WTC11 (cell line): ENCODE results near the gene SMURF1. TPM values are rescaled to one million over a fixed set of nuclear protein-coding genes. Genes with fewer than 3 reads are reported as not detected.

ENCODE experiments used
- ATAC-seq: fragments of 200-7000 bp; cut with Tn5 transposase; 2 replicates; pipeline ENCODE4 v1.10.0; 2021; ENCODE audit warnings: mild to moderate bottlenecking, moderate library complexity
- CTCF ChIA-PET: fragments of 300-600 bp; sonication (Branson Sonifier 250); formaldehyde crosslinking; loops from one replicate; lab custom pipeline; 2021; ENCODE audit warnings: antibody characterized with exemption; lab: Charles Lee
- POLR2A ChIA-PET: fragments of 350-600 bp; sonication (Branson Sonifier 250); formaldehyde crosslinking; loops from one replicate; lab custom pipeline; 2021; ENCODE audit warnings: antibody characterized with exemption; lab: Charles Lee
- DNase-seq: peaks from one replicate; pipeline ENCODE4 v3.0.0; 2021; ENCODE audit warnings: low spot score
- H3K27ac Mint-ChIP-seq: 2 replicates; pipeline ENCODE4 v1.8.0; 2021; ENCODE audit warnings: mixed read lengths
- H3K27me3 Mint-ChIP-seq: 2 replicates; pipeline ENCODE4 v1.8.0; 2021; ENCODE audit warnings: low read depth, mild to moderate bottlenecking, moderate library complexity, mixed read lengths
- H3K36me3 Mint-ChIP-seq: 2 replicates; pipeline ENCODE4 v1.8.0; 2021; ENCODE audit warnings: mixed read lengths
- H3K4me1 Mint-ChIP-seq: 2 replicates; pipeline ENCODE4 v1.8.0; 2022; ENCODE audit warnings: mixed read lengths
- H3K4me3 Mint-ChIP-seq: 2 replicates; pipeline ENCODE4 v1.8.0; 2021; ENCODE audit warnings: mild to moderate bottlenecking, moderate library complexity, mixed read lengths
- H3K9me3 Mint-ChIP-seq: 2 replicates; pipeline ENCODE4 v1.8.0; 2021; ENCODE audit warnings: mixed read lengths
- CREB1 ChIP-seq: sonication (generic); formaldehyde crosslinking; IDR thresholded peaks from 2 replicates; pipeline ENCODE4 v1.8.0; 2023; ENCODE audit warnings: mild to moderate bottlenecking, missing genetic modification reagents
- CREM ChIP-seq: sonication (generic); formaldehyde crosslinking; IDR thresholded peaks from 2 replicates; pipeline ENCODE4 v1.8.1; 2022; ENCODE audit warnings: mild to moderate bottlenecking, missing genetic modification reagents, moderate library complexity
- GRHL2 ChIP-seq: fragments of 250-450 bp; sonication (Bioruptor Pico); IDR thresholded peaks from 2 replicates; pipeline ENCODE4 v1.8.0; 2022; ENCODE audit warnings: mild to moderate bottlenecking, moderate library complexity; ENCODE audit not compliant: insufficient replicate concordance, severe bottlenecking
- NFE2L1 ChIP-seq: sonication (generic); formaldehyde crosslinking; IDR thresholded peaks from 2 replicates; pipeline ENCODE4 v1.8.1; 2023; ENCODE audit warnings: missing genetic modification reagents
- OVOL2 ChIP-seq: fragments of 250-450 bp; sonication (Bioruptor Pico); IDR thresholded peaks from 2 replicates; pipeline ENCODE4 v1.9.0; 2021; ENCODE audit warnings: mild to moderate bottlenecking, borderline replicate concordance
- SOX15 ChIP-seq: fragments of 250-450 bp; sonication (Bioruptor Pico); IDR thresholded peaks from 2 replicates; pipeline ENCODE4 v1.9.0; 2021; ENCODE audit warnings: mild to moderate bottlenecking
- TCF7 ChIP-seq: sonication (generic); formaldehyde crosslinking; IDR thresholded peaks from 2 replicates; pipeline ENCODE4 v1.8.0; 2022; ENCODE audit warnings: mild to moderate bottlenecking, low read depth, missing genetic modification reagents, moderate library complexity
- ZNF416 ChIP-seq: fragments of 250-450 bp; sonication (Bioruptor Pico); IDR thresholded peaks from 2 replicates; pipeline ENCODE4 v1.9.0; 2021; ENCODE audit warnings: mild to moderate bottlenecking, inconsistent platforms
- total RNA-seq: library from RNA; stranded (reverse); gene quantifications from 3 replicates; pipeline ENCODE4 v1.2.3, GENCODE V29; 2021
- TF ChIP-seq, protein P1 (sequence below): sonication (generic); formaldehyde crosslinking; IDR thresholded peaks from 2 replicates; pipeline ENCODE4 v1.8.1; 2022; ENCODE audit warnings: mild to moderate bottlenecking, moderate library complexity, missing genetic modification reagents
- TF ChIP-seq, protein P2 (sequence below): fragments of 250-450 bp; sonication (Bioruptor Pico); IDR thresholded peaks from 2 replicates; pipeline ENCODE4 v1.9.0; 2021; ENCODE audit warnings: moderate library complexity, mild to moderate bottlenecking, inconsistent platforms, borderline replicate concordance
- TF ChIP-seq, protein P3 (sequence below): fragments of 250-450 bp; sonication (Bioruptor Pico); IDR thresholded peaks from 2 replicates; pipeline ENCODE4 v1.8.0; 2021; ENCODE audit warnings: mild to moderate bottlenecking
- TF ChIP-seq, protein P4 (sequence below): fragments of 250-450 bp; sonication (Bioruptor Pico); IDR thresholded peaks from 2 replicates; pipeline ENCODE4 v1.9.0; 2021; ENCODE audit warnings: mild to moderate bottlenecking, borderline replicate concordance
- TF ChIP-seq, protein P5 (sequence below): sonication (generic); formaldehyde crosslinking; IDR thresholded peaks from 2 replicates; pipeline ENCODE4 v1.8.0; 2023; ENCODE audit warnings: mild to moderate bottlenecking, missing genetic modification reagents
- TF ChIP-seq, protein P6 (sequence below): fragments of 250-450 bp; sonication (Bioruptor Pico); IDR thresholded peaks from 2 replicates; pipeline ENCODE4 v2.1.2; 2022; ENCODE audit warnings: mild to moderate bottlenecking, moderate library complexity
- TF ChIP-seq, protein P7 (sequence below): sonication (generic); formaldehyde crosslinking; IDR thresholded peaks from 2 replicates; pipeline ENCODE4 v1.8.0; 2022; ENCODE audit warnings: mild to moderate bottlenecking, missing genetic modification reagents
- TF ChIP-seq, protein P8 (sequence below): sonication (generic); formaldehyde crosslinking; IDR thresholded peaks from 2 replicates; pipeline ENCODE4 v1.8.0; 2022; ENCODE audit warnings: mild to moderate bottlenecking, missing genetic modification reagents
- TF ChIP-seq, protein P9 (sequence below): fragments of 250-450 bp; sonication (Bioruptor Pico); conservative IDR thresholded peaks from 2 replicates; pipeline ENCODE4 v1.9.0; 2021; ENCODE audit warnings: mild to moderate bottlenecking

The SMURF1 gene
- total RNA-seq, 1 experiment from 2014 or later = 23.2 TPM

DNA sequence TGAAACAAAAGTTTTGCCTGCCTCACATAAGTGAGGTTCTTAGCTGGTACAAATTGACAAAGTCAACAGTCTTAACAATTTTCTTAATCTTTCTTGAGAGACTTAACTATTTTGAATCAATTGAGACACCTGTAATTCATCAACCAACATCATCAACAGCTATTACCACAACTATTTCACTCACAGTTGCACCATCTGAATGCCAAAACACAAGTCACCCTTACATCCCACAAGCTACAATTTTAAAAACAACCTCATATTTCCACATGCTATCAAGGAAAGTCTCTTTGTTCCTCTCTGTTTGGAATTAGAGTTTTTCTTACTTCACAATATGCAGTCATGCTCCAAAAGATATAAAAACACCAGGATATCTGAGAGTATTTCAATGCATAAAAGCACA, 4.9 kb downstream of the SMURF1 start:
- Mint-ChIP-seq H3K36me3 (peaks cover 4% of the 10 kb centered on the region; the same call in 1 of the 2 replicates), H3K4me1 (peaks cover 50% of the 10 kb centered on the region), H3K4me3 (no peak overlapping the region), H3K27me3 (no peaks in the 10 kb centered on the region), H3K27ac (peak overlapping the region; percentile 98), H3K9me3 (no peaks in the 10 kb centered on the region)
- POLR2A ChIA-PET = no interaction called here
- ATAC-seq (no peak), DNase-seq (no peak)
- CTCF ChIA-PET = interaction anchor here (1.0 kb wide), 1 partner anchor 102 kb away, joined by 4 read pairs; no protein-coding TSS in a partner anchor
- TF ChIP-seq, protein P1, sequence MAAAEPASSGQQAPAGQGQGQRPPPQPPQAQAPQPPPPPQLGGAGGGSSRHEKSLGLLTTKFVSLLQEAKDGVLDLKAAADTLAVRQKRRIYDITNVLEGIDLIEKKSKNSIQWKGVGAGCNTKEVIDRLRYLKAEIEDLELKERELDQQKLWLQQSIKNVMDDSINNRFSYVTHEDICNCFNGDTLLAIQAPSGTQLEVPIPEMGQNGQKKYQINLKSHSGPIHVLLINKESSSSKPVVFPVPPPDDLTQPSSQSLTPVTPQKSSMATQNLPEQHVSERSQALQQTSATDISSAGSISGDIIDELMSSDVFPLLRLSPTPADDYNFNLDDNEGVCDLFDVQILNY = no peak
- TF ChIP-seq OVOL2 (CRISPR knock-in tag) (no peak), GRHL2 (CRISPR knock-in tag) (no peak), CREB1 (CRISPR knock-in tag) (no peak), NFE2L1 (CRISPR knock-in tag) (no peak), ZNF416 (CRISPR knock-in tag) (no peak), TCF7 (CRISPR knock-in tag) (no peak), CREM (CRISPR knock-in tag) (no peak), SOX15 (no peak)
- TF ChIP-seq, protein P2, sequence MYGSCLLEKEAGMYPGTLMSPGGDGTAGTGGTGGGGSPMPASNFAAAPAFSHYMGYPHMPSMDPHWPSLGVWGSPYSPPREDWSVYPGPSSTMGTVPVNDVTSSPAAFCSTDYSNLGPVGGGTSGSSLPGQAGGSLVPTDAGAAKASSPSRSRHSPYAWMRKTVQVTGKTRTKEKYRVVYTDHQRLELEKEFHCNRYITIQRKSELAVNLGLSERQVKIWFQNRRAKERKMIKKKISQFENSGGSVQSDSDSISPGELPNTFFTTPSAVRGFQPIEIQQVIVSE (CRISPR knock-in tag) = no peak
- TF ChIP-seq, protein P3, sequence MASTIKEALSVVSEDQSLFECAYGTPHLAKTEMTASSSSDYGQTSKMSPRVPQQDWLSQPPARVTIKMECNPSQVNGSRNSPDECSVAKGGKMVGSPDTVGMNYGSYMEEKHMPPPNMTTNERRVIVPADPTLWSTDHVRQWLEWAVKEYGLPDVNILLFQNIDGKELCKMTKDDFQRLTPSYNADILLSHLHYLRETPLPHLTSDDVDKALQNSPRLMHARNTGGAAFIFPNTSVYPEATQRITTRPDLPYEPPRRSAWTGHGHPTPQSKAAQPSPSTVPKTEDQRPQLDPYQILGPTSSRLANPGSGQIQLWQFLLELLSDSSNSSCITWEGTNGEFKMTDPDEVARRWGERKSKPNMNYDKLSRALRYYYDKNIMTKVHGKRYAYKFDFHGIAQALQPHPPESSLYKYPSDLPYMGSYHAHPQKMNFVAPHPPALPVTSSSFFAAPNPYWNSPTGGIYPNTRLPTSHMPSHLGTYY (CRISPR knock-in tag) = no peak
- TF ChIP-seq, protein P4, sequence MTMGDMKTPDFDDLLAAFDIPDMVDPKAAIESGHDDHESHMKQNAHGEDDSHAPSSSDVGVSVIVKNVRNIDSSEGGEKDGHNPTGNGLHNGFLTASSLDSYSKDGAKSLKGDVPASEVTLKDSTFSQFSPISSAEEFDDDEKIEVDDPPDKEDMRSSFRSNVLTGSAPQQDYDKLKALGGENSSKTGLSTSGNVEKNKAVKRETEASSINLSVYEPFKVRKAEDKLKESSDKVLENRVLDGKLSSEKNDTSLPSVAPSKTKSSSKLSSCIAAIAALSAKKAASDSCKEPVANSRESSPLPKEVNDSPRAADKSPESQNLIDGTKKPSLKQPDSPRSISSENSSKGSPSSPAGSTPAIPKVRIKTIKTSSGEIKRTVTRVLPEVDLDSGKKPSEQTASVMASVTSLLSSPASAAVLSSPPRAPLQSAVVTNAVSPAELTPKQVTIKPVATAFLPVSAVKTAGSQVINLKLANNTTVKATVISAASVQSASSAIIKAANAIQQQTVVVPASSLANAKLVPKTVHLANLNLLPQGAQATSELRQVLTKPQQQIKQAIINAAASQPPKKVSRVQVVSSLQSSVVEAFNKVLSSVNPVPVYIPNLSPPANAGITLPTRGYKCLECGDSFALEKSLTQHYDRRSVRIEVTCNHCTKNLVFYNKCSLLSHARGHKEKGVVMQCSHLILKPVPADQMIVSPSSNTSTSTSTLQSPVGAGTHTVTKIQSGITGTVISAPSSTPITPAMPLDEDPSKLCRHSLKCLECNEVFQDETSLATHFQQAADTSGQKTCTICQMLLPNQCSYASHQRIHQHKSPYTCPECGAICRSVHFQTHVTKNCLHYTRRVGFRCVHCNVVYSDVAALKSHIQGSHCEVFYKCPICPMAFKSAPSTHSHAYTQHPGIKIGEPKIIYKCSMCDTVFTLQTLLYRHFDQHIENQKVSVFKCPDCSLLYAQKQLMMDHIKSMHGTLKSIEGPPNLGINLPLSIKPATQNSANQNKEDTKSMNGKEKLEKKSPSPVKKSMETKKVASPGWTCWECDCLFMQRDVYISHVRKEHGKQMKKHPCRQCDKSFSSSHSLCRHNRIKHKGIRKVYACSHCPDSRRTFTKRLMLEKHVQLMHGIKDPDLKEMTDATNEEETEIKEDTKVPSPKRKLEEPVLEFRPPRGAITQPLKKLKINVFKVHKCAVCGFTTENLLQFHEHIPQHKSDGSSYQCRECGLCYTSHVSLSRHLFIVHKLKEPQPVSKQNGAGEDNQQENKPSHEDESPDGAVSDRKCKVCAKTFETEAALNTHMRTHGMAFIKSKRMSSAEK (CRISPR knock-in tag) = no peak
- TF ChIP-seq, protein P5, sequence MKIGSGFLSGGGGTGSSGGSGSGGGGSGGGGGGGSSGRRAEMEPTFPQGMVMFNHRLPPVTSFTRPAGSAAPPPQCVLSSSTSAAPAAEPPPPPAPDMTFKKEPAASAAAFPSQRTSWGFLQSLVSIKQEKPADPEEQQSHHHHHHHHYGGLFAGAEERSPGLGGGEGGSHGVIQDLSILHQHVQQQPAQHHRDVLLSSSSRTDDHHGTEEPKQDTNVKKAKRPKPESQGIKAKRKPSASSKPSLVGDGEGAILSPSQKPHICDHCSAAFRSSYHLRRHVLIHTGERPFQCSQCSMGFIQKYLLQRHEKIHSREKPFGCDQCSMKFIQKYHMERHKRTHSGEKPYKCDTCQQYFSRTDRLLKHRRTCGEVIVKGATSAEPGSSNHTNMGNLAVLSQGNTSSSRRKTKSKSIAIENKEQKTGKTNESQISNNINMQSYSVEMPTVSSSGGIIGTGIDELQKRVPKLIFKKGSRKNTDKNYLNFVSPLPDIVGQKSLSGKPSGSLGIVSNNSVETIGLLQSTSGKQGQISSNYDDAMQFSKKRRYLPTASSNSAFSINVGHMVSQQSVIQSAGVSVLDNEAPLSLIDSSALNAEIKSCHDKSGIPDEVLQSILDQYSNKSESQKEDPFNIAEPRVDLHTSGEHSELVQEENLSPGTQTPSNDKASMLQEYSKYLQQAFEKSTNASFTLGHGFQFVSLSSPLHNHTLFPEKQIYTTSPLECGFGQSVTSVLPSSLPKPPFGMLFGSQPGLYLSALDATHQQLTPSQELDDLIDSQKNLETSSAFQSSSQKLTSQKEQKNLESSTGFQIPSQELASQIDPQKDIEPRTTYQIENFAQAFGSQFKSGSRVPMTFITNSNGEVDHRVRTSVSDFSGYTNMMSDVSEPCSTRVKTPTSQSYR (CRISPR knock-in tag) = no peak
- TF ChIP-seq, protein P6, sequence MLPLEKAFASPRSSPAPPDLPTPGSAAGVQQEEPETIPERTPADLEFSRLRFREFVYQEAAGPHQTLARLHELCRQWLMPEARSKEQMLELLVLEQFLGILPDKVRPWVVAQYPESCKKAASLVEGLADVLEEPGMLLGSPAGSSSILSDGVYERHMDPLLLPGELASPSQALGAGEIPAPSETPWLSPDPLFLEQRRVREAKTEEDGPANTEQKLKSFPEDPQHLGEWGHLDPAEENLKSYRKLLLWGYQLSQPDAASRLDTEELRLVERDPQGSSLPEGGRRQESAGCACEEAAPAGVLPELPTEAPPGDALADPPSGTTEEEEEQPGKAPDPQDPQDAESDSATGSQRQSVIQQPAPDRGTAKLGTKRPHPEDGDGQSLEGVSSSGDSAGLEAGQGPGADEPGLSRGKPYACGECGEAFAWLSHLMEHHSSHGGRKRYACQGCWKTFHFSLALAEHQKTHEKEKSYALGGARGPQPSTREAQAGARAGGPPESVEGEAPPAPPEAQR (CRISPR knock-in tag) = no peak
- TF ChIP-seq, protein P7, sequence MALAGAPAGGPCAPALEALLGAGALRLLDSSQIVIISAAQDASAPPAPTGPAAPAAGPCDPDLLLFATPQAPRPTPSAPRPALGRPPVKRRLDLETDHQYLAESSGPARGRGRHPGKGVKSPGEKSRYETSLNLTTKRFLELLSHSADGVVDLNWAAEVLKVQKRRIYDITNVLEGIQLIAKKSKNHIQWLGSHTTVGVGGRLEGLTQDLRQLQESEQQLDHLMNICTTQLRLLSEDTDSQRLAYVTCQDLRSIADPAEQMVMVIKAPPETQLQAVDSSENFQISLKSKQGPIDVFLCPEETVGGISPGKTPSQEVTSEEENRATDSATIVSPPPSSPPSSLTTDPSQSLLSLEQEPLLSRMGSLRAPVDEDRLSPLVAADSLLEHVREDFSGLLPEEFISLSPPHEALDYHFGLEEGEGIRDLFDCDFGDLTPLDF (CRISPR knock-in tag) = no peak
- TF ChIP-seq, protein P8, sequence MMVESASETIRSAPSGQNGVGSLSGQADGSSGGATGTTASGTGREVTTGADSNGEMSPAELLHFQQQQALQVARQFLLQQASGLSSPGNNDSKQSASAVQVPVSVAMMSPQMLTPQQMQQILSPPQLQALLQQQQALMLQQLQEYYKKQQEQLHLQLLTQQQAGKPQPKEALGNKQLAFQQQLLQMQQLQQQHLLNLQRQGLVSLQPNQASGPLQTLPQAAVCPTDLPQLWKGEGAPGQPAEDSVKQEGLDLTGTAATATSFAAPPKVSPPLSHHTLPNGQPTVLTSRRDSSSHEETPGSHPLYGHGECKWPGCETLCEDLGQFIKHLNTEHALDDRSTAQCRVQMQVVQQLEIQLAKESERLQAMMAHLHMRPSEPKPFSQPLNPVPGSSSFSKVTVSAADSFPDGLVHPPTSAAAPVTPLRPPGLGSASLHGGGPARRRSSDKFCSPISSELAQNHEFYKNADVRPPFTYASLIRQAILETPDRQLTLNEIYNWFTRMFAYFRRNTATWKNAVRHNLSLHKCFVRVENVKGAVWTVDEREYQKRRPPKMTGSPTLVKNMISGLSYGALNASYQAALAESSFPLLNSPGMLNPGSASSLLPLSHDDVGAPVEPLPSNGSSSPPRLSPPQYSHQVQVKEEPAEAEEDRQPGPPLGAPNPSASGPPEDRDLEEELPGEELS = no peak
- TF ChIP-seq, protein P9, sequence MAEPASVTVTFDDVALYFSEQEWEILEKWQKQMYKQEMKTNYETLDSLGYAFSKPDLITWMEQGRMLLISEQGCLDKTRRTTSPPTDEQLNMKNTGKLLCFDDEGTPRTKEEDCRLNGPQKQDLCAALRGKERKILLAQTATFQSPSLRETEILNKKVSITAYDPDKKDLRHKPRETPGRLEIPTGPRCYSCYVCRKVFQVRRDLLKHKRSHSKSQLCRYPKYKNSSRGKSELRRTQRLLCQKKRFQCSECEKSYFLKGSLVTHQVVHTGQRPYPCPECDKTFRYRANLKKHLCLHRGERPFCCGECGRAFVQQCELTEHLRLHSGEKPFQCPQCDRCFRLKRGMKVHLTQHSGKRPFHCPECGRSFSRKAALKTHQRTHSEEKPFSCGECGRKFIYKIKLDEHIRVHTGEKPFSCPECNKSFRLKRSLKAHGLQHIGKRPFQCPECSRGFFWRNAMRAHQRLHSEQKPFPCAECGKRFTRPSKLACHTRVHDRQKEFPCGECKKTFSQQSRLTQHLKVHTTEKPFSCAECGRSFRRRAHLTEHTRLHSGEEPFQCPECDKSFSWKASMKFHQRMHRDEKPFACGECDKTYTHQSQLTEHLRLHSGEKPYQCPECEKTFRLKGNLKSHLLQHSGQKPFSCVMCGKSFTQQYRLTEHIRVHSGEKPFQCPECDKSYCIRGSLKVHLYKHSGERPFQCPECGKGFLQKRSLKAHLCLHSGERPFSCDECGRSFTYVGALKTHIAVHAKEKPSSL (CRISPR knock-in tag) = no peak
